K562 (cell line): ENCODE measurements around the gene MGAT4B. TPM values are rescaled to one million over a fixed set of nuclear protein-coding genes. Genes with fewer than 3 reads are reported as not detected.

Experiments used
- ARHGAP35 ChIP-seq: fragments of 450-650 bp; IDR thresholded peaks from 2 replicates; pipeline ENCODE4 v1.6.1; 2018; ENCODE audit not compliant: partially characterized antibody
- FOXP1 ChIP-seq: sonication (generic); formaldehyde crosslinking; IDR thresholded peaks from 2 replicates; pipeline ENCODE4 v1.8.0; 2022; ENCODE audit warnings: mild to moderate bottlenecking, missing genetic modification reagents
- KDM5B ChIP-seq: fragments of 200-600 bp; sonication (generic); IDR thresholded peaks from 2 replicates; pipeline ENCODE4 v1.6.1; 2012; ENCODE audit warnings: low read depth, mild to moderate bottlenecking, moderate library complexity, low read length, control low read depth, inconsistent platforms; ENCODE audit not compliant: insufficient replicate concordance
- KLF10 ChIP-seq: fragments of 250-450 bp; sonication (Bioruptor Pico); IDR thresholded peaks from 2 replicates; pipeline ENCODE4 v1.6.1; 2021; ENCODE audit warnings: matching md5 sums
- MAFG ChIP-seq: fragments of 450-650 bp; conservative IDR thresholded peaks from 2 replicates; pipeline ENCODE4 v1.6.1; 2016; ENCODE audit warnings: missing genetic modification characterization, missing compliant biosample characterization
- POLR2AphosphoS5 ChIP-seq: IDR thresholded peaks from 2 replicates; pipeline ENCODE4 v1.6.1; 2011; ENCODE audit warnings: mild to moderate bottlenecking, low read depth, low read length, moderate library complexity; ENCODE audit not compliant: control insufficient read depth, insufficient read depth
- ZBTB40 ChIP-seq, 2 experiments: fragments of 450-650 bp in 1 of 2; sonication (generic) in 1 of 2; formaldehyde crosslinking in 1 of 2; IDR thresholded peaks; 2 replicates each; pipeline versions ENCODE4 v1.7.1 to v1.9.0; 2016 to 2022; ENCODE audit warnings: inconsistent platforms in 1 of 2, mild to moderate bottlenecking in 1 of 2, missing genetic modification reagents in 1 of 2
- ZNF232 ChIP-seq: sonication (generic); formaldehyde crosslinking; IDR thresholded peaks from 2 replicates; pipeline ENCODE4 v1.8.0; 2022; ENCODE audit warnings: mild to moderate bottlenecking, missing genetic modification reagents
- ZNF707 ChIP-seq: fragments of 250-450 bp; sonication (Bioruptor Pico); conservative IDR thresholded peaks from 2 replicates; pipeline ENCODE4 v1.8.0; 2022; ENCODE audit warnings: inconsistent platforms, mild to moderate bottlenecking, moderate library complexity
- ZZZ3 ChIP-seq: fragments of 450-650 bp; IDR thresholded peaks from 2 replicates; pipeline ENCODE4 v1.6.1; 2016; ENCODE audit warnings: antibody characterized with exemption, mild to moderate bottlenecking, moderate library complexity
- polyA plus RNA-seq, 8 experiments: library from polyadenylated mRNA; depleted of rRNA in 4 of 8; stranded (reverse) in 5 of 8; unstranded in 3 of 8; fragments of >200 nt; fragmentation: Nextera tagmentation in 2 of 8; fragmentation: Illumina TruSeq in 1 of 8; extraction: Ambion mirVana in 2 of 8; extraction: Trizol in 1 of 8; gene quantifications; 2 replicates each; pipeline versions ENCODE4 v1.2.1 to v1.2.3, GENCODE V29; 2011 to 2014; ENCODE audit warnings: inconsistent platforms in 1 of 8, missing spikeins in 1 of 8
- total RNA-seq, 7 experiments: library from RNA; depleted of rRNA in 6 of 7; stranded (reverse); fragments of >200 nt in 6 of 7; fragmentation: Illumina TruSeq in 2 of 7; extraction: Trizol in 2 of 7; gene quantifications; 2 replicates each; pipeline versions ENCODE4 v1.2.1 to v1.2.3, GENCODE V29; 2011 to 2021; ENCODE audit warnings: low replicate concordance in 1 of 7
- TF ChIP-seq, protein P1 (sequence below): sonication (generic); formaldehyde crosslinking; IDR thresholded peaks from 2 replicates; pipeline ENCODE4 v1.8.0; 2023; ENCODE audit warnings: mild to moderate bottlenecking, missing genetic modification reagents
- TF ChIP-seq, protein P2 (sequence below): fragments of 450-650 bp; IDR thresholded peaks from 2 replicates; pipeline ENCODE4 v1.6.1; 2016; ENCODE audit warnings: antibody characterized with exemption

MGAT4B gene
- total and polyA plus RNA-seq, 9 of the 15 experiments (the other 6 are each of a cell fraction or from before 2014, with no cell fraction given), result 0.34 to 133 (median 75.4) TPM

DNA sequence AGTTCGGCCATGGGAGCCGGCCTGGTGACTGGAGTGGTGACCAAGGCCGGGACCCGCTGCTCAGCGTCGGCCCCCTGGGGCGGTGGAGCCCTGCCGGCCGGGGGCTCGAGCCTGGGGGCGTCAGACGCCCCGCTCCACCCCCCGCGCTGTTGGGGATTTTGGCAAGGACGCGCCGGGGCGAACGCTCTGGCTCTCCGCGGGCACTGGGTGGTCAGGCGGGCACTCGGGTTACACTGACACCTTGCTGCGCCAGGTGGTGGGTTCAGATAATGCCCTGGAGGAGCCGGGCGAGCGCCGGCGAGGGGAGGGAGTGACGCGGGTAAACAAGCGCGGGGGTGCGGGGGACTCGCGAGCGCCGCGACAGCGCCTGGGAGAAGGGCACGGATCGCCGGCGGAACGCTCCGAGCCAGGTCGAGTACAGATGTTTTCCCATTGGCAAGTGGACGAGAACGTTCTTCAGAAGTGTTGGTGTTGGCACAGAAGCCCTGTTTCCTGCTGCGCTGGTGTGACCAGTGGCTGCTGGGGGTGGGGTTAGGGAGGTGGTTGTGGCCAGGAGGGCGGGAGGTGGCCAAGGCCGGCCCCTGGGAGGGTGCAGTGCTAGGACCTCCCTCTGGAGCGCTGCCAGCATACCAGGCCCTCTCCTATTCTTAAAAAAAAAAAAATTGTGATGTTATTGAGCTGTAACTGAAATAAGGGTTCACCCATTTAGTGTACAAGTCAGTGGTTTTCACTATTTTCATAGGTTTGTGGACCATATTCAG, 14.8 kb upstream of the MGAT4B start (continued):
- no peak for TF ChIP-seq ZNF707 (CRISPR knock-in tag)
- TF ChIP-seq FOXP1 (CRISPR knock-in tag), result peak; percentile 87
- no peak for TF ChIP-seq ARHGAP35
- no peak for TF ChIP-seq MAFG (tag)
- TF ChIP-seq ZNF232 (CRISPR knock-in tag), result 0 out of 2 replicates have a peak, but pooled peaks have one; percentile 37
- TF ChIP-seq, protein P1, sequence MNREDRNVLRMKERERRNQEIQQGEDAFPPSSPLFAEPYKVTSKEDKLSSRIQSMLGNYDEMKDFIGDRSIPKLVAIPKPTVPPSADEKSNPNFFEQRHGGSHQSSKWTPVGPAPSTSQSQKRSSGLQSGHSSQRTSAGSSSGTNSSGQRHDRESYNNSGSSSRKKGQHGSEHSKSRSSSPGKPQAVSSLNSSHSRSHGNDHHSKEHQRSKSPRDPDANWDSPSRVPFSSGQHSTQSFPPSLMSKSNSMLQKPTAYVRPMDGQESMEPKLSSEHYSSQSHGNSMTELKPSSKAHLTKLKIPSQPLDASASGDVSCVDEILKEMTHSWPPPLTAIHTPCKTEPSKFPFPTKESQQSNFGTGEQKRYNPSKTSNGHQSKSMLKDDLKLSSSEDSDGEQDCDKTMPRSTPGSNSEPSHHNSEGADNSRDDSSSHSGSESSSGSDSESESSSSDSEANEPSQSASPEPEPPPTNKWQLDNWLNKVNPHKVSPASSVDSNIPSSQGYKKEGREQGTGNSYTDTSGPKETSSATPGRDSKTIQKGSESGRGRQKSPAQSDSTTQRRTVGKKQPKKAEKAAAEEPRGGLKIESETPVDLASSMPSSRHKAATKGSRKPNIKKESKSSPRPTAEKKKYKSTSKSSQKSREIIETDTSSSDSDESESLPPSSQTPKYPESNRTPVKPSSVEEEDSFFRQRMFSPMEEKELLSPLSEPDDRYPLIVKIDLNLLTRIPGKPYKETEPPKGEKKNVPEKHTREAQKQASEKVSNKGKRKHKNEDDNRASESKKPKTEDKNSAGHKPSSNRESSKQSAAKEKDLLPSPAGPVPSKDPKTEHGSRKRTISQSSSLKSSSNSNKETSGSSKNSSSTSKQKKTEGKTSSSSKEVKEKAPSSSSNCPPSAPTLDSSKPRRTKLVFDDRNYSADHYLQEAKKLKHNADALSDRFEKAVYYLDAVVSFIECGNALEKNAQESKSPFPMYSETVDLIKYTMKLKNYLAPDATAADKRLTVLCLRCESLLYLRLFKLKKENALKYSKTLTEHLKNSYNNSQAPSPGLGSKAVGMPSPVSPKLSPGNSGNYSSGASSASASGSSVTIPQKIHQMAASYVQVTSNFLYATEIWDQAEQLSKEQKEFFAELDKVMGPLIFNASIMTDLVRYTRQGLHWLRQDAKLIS (CRISPR knock-in tag), result peak; percentile 93
- TF ChIP-seq POLR2AphosphoS5, result peak; percentile 70
- no peak for TF ChIP-seq ZZZ3
- TF ChIP-seq, protein P2, sequence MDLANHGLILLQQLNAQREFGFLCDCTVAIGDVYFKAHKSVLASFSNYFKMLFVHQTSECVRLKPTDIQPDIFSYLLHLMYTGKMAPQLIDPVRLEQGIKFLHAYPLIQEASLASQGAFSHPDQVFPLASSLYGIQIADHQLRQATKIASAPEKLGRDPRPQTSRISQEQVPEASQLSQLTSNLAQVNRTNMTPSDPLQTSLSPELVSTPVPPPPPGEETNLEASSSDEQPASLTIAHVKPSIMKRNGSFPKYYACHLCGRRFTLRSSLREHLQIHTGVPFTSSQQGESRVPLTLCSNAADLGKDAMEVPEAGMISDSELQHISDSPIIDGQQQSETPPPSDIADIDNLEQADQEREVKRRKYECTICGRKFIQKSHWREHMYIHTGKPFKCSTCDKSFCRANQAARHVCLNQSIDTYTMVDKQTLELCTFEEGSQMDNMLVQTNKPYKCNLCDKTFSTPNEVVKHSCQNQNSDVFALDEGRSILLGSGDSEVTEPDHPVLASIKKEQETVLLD, result no peak
- TF ChIP-seq KDM5B, result peak; percentile 79
- TF ChIP-seq ZBTB40 (IDR thresholded peaks at IDR 0.05), result no peak
- no peak for TF ChIP-seq ZBTB40 (CRISPR knock-in tag; IDR thresholded peaks at IDR 0.05)
- TF ChIP-seq KLF10, result no peak
